C4-2B (cell line): ENCODE data around the gene ETFB.
A peak's percentile ranks its signal among the peaks of the same experiment; 100 is the strongest.

ENCODE experiments used
- ZFX ChIP-seq: fragments of 450-650 bp; IDR thresholded peaks from 2 replicates; pipeline ENCODE4 v1.6.1; 2017
- TF ChIP-seq, protein P1 (sequence below): fragments of 450-650 bp; conservative IDR thresholded peaks from 2 replicates; pipeline ENCODE4 v1.5.1; 2017; ENCODE audit warnings: mild to moderate bottlenecking

DNA sequence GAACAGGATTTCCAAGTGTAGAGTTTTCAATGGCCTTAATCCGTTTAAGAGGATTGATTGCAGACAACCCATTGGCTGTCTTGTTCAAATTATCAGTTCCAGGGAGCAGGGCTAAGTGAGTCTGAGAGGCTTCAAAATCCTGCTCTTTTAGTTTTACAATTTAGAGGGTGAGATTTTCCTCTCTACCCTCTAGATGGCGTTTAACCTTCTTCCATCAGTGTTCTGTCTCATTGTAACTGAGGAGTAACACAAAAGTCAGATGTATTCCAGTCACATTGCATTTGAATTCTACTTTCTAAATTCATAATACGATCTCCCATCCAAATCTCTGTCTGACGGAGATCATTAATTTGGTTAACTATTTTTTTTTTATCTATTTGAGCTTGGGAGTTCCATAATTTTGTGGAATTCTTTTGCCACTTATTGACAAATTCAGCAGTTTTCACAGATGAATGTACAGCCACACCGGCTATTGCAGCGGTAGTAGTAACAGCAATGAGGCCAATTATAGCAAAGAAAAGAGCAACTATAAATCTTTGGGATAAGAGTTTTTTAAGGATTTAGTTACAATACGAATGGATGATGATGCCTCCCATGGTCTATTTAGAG is 32.0 kb upstream of the ETFB start:
- TF ChIP-seq, protein P1, sequence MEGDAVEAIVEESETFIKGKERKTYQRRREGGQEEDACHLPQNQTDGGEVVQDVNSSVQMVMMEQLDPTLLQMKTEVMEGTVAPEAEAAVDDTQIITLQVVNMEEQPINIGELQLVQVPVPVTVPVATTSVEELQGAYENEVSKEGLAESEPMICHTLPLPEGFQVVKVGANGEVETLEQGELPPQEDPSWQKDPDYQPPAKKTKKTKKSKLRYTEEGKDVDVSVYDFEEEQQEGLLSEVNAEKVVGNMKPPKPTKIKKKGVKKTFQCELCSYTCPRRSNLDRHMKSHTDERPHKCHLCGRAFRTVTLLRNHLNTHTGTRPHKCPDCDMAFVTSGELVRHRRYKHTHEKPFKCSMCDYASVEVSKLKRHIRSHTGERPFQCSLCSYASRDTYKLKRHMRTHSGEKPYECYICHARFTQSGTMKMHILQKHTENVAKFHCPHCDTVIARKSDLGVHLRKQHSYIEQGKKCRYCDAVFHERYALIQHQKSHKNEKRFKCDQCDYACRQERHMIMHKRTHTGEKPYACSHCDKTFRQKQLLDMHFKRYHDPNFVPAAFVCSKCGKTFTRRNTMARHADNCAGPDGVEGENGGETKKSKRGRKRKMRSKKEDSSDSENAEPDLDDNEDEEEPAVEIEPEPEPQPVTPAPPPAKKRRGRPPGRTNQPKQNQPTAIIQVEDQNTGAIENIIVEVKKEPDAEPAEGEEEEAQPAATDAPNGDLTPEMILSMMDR = peak; percentile 82
- no peak for TF ChIP-seq ZFX
